Measurements from ENCODE around the gene PDE6A.

The PDE6A gene

DNA sequence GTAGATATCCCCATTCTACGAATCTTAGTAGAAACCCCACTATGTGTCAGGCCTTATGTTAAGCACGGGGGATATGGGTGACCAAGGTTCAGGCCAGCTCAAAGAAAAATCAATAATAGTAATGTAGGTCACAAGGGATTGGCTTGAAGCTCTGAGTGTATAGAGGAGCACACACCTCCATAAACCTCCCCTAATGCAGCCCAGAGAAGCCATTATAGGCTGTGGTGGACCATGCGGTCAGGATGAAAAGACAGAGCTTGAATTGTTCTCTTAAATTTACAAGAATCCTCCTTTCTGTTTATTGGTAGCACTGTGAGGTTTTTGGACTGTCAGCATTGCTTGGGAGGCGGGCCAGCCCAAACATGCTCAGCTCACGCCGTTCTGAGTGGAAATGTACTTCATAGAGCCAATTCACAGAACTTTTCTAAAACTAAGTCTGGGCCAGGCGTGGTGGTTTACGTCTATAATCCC is 9.1 kb downstream of the PDE6A start:
- intact Hi-C loops (cut with DNase I) = no loop called here
- DNase-seq = no peak

DNA sequence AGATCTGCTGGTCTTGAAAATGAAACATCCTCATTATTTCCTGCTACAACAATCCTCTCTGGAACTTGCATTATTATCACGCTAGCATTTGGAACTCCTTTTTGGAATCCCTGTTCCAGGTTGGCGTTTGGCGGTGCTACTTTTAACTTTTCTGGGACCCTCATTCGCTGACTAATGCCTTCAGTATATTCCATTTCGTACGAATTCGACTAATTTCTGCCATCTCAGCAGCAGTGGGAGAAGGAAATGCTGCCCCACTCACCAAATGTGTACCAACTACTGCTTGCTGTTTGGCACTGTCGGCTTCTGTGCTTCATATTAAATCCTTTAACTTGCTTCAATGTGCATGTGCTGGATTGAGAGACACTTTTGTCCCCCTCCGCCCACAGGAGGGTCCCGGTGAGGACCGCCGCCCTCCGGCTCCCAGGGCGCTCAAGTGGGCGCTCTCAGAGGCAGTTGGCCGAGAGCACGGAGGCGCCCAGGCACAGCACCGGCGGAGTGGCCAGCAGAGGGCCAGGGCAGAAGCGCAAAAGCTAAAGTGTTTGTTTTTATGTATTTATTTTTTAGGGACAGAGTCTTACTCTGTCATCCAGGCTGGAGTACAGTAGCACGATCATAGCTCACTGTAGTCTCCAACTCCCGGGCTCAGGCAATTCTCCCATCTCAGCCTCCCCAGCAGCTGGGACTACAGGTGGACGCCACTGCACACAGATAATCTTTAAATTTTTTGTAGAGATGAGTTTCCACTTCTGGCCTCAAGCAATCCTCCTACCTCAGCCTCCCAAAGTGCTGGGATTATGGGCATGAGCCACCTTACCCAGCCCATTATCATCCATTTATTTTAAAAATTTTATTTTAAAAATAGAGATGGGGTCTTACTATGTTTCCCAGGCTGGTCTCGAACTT is 11.9 kb downstream of the PDE6A start:
- peak in 2 of 42 donors; percentile 4 to 8 for DNase-seq

DNA sequence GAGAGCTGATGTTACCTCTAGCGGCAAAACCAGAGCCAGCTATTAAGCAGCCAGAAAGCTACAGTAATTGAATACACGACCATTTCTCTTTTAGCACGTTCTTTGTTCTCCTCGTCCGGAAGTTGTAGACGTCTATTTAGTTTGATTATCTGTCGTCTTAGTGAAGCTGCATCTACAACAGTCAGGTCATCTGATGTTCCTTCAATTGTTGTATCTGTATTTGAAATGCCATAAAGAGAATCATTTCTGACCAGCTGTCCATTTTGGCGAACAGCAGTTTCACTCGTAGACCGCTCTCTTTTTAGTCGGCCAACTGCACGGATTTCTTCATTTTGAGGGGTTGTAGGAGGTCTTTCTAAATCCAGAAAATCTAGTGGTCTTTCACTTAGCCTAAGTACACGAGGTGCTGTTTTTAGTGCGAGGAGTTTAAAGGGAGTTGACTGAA is 12.6 kb downstream of the PDE6A start:
- intact Hi-C loops (cut with DNase I) = no loop called here
- DNase-seq = no peak

More for the DNA sequence above, 11.9 kb downstream of the PDE6A start:
- intact Hi-C loops (cut with DNase I) = no loop called here

DNA sequence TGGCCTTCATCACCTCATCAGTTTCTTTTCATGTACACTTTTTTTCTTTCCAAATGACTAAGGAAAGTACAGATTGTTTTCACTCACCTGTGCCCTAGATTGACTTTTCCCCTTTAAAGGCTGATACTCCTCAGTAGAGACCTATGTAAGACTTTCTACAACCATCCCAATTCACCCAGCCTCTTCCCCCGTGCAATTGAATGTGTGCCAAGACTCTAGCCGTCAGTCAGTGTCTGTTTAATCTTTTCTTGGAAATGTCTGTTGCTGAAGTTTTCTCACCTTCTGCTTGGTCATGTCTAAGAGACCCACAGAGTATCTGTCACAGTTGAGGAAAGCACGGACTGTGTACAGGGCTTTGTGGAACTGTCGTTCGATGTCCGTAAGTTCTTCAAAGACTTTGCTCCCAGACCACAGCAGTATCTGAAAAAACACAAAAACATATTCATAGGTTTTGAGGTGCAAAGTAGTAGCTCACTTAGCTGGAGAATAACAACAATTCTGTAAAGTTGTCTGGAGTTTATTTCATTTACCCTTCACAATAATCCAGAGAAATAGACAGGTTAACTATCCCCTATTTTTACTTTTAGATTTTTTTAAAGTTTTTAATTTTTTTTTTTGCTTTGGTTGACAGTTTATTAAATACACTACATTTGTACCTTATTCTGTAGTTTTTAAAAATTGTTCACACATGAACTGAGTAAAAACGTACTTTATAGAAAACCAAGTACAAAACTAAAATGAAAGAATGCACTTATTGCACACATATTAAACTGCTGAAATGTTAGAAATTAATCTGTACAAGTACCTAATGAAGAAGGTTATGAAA is 13.6 kb downstream of the PDE6A start:
- DNase-seq = no peak
- intact Hi-C loops (cut with DNase I) = no loop called here

DNA sequence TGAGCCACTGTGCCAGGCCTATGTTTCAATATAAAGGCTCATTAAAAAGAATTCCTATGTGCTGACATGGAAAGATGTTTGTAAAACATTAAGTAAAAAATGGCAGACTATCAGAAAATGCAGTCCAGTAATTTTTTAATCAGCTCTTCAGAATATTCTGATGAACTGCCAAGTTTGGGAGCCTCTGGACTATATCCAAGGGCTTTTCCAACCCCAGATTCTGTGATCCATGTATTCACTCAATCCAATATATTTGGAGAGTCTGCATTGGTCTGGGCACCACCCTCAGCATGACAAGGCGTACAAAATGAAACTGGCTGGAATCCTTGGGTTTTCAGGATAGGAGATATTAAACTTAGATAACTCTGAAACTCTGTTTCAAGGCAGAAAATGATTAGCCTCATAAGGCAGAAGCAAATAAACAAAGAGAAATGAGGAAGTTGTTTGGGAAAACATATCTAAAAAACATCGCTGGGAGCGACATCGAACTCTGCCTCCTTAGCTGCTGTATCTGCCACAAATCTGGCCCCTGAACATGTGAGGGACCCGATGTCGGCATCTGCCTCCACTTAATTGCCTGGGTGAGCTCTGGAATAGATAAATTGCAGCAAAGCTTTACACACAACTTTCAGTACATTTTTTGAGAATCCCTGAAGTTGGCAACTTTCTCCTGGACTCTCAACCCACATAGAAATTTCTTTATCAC is 14.4 kb downstream of the PDE6A start:
- DNase-seq = no peak
- intact Hi-C loops (cut with DNase I) = no loop called here

DNA sequence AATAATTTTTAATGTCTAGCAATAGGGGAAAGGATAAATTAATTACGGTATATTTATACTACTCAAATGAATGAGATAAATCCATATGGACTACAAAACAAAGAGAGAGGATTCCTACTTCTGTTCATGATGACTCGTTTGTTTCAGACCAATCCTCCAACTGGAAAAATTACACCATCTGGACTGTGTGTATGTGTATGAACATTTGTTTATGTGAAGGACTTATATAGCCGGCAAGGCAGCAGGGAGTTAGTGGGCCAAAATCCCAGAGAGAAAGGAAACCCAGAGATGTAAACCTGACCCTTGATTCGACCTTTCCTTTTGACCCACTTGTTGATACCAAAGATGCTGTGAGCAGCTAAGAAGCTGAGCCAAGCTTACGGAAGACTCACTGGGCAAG is 20.1 kb downstream of the PDE6A start:
- DNase-seq = no peak
- intact Hi-C loops (cut with DNase I) = no loop called here

DNA sequence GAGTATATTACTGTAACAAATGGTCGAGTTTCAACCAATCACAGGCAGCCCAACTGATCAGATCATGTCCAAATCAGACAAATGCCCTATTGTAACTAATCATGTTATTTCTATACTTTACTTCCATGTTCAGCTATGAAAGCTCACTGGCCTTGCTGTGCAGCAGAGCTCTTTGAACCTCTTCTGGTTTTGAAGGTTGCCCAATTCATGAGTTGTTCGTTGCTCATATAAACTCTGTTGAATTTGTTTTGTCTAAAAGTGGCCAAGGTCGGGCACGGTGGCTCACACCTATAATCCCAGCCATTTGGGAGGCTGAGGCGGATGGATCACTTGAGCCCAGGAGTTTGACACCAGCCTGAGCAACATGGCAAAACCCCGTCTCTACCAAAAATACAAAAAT is 21.6 kb downstream of the PDE6A start:
- intact Hi-C loops (cut with DNase I) = no loop called here
- DNase-seq = no peak

DNA sequence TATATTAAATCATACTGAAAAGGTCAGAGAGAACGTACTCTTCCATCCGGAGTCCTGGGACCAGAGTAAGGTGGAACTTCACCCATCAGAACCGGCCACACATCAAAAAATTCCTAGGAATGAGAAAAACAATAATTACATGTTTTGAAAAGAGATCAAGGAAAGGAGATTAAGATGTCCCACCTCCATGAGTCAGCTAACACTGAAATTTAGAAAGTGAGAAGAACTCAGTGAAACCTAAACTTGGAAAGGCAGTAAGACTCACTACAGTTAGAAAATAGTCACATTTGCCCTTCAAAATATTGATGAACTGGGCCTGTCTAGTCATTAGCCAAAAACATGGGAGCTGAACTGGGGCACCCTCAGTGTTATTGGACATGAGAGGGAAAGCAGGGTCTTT is 23.0 kb downstream of the PDE6A start:
- intact Hi-C loops (cut with DNase I) = no loop called here
- DNase-seq = no peak

DNA sequence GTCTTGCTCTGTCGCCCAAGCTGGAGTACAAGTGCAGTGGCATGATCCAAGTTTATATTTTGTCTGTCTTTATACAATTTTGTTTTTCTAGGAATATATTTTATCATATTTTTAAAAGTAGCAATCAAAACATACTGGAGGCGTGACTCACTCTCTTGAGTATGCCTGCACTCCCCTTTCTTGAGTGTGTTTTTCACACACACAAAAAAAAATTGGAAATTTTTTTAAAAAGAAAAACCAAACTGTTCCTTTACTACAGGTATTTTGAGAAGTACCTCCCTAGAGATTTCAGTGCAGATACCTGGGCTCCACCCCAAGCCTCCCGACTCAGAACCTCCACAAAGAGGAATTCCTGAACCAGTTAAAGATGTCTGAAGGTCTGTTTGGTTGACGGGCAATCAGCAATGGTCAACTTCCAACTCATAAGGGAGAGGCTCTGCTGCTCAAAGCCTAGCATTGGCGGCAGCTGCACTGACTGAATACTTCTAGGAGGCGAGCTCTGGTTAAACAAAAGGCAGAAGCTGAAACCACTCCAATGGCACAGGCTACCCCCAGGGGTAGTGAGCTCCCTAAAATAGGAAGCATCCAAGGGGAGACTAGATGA is 27.4 kb downstream of the PDE6A start:
- intact Hi-C loops (cut with DNase I) = no loop called here
- no peak for DNase-seq

DNA sequence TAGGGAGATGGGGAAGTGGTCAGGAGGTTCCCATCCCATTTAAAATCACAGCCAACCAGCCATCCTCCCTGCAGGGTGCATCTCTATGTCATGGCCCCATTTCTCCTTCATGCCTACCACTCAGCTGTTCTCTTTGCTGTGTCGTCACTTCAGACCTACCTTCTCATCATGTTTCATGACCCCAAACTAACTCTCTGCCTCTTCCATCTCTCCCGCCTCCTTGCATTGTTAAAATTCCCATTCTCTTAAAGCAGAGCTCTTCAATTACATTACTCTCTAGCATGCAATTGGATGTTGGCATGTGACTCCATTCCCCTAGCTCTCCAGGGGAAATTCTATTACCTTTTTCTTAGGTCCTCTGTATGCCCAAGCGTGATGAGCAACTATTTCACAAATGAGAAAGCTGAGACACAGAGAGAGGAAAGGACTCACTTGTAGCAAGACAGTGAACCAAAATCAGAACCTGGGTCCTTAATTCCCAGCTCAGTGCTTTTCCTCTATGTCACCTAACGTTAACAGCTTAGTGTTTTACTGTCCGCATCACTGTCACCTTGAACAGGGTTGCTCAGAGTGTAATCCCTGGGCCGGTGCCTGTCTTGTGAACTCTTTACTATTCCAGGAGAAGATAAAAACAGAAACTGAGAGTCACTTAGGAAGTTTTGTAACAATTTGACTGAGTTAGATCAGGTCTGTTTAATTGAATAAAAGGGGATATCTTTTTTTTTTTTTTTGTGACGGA is 28.1 kb downstream of the PDE6A start:
- intact Hi-C loops (cut with DNase I) = no loop called here
- DNase-seq = no peak

DNA sequence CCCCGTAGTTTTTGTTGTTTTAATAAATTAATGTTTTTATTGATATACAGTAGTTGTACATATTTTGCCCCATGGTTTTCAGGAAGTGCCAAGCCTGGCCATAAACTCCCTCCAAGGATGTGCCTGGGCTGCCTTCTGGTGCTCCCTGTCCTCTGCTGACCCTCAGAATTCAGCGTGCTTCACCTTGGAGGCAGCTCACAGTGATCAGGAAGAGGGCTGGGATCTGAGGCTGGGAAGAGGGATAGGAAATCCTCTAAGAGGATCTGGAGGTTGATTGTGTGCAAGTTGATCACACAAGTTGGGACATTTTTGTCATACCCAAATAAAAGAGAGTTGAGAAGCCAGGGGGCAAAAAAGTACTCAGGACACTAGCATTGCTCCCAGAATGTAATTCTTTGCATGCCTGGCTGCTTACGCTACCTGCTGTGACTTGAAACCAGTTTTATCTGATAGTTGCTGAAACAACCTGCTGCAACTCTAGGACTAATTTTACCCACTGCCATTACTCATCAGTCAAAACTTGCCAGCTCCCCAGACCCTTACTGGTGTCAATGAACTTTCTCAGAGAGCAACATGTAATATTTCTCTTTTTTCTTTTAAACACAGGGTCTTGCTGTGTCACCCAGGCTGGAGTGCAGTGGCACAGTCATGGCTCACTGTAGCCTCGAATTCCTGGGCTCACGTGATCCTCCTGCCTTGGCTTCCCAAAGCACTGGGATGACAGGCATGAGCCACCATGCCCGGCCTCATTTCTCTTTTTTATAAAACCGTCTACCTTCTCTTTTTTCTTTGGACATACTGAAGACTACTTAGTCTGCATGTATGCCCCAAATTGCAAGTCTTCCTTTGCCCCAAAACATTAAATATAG is 29.0 kb downstream of the PDE6A start:
- intact Hi-C loops (cut with DNase I) = no loop called here

DNA sequence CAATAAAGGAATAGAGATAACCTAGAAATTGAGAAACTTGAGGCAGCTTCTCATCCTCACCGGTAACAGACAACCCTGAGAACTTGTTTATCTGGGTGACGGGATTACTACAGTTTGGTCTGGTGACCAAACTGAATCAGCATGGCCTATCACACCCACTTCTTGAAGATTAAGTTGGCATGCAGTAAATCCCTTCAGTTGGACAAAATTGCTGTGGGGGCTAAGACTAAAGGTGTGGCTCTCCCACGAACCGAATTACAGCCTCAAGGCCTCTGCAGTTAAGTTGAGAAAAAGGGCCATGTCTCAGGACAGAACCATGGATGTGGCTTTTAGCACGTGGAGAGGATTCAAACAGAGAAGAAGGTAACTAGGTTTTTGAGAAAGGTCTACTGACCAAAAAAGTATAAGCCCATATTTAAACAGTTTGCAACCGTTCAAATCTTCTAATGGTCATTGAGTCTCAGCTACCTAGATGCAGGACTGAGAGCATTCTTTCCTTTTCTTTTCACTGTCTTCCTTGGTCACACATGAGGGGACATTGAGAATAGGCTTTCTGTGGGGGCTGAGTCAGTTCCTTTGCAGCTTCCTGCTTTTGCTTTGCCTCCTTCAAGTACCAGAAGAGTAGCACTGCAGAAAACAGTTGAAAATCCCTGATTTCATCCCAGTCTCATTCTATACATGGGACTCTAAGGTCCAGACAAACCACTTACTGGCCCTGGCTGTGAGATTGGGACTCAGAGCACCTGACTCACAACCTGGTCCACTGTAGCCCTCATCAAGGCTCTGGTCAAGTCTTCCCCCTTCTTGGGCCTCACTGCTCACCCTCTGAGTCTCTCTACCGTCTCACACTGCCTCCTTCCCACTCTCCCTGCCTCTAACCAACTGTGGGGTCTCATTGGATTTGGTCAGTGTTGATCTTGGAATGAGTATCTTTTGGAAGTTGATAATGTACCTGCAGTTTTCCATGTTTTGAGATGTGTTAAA is 30.9 kb downstream of the PDE6A start:
- intact Hi-C loops (cut with DNase I) = no loop called here
- no peak for DNase-seq

More for the DNA sequence above, 29.0 kb downstream of the PDE6A start:
- no peak for DNase-seq

DNA sequence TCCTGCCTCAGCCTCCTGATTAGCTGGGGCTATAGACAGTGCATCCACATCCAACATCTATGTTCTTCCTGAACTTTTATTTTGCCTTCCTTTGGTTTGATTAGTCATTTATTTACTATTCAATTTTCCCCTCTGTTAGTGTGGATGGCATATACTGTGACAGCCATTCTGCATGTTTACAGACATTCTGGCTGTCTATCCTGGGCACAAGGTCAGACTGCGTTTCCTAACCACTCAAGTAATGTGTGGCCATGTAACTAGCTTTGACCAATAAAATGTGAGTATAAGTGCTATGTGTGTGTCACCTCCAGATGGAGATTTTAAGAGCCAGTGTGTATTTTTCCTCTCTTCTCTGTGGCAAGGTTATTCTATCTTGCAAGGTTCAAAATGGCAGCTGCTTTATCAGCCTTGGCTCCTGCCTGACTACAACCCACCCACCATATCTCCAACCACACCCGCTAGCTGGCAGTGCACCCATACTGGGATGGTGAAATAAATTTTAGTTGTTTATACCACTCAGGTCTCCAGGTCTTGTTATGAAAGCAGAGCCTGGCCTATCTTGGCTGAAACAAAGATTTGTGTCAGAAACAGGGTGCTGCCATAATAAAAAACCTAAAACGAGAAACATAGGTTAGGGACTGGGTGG is 32.2 kb downstream of the PDE6A start:
- intact Hi-C loops (cut with DNase I) = no loop called here
- no peak for DNase-seq

DNA sequence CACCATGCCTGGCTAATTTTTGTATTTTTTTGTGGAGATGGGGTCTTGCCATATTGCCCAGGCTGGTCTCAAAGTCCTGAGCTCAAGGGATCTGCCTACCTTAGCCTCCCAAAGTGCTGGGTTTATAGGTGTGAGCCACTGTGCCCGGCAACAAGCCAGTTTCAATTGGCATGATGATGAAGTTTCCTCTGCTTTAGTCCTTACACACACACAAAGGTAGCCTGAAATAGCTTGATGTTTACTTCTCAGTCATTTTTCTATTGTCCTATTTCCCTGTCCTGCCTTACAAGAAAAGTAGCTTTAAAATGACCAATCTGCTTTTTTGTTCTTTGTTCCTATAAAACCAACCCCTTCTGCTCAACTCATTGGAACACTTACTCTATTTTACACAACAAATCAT is 33.6 kb downstream of the PDE6A start:
- intact Hi-C loops (cut with DNase I) = no loop called here
- DNase-seq = no peak

DNA sequence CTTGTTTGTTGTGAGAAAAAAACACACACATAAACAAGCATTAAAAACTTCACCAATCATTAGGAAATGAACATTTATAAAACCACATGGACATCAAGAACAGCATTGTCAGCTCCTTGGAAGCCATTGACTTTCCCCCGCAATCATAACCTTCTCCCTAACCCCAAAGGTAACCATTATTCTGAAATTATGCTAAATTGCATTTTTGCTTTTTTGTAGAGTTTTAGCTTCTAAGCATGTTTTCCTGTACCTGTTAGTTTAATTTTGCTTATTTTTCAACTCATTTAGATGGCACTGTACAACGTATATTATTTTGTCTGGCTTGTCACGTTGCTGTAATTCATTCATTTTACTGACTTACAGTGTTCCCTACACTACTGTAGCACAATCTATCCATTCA is 36.8 kb downstream of the PDE6A start:
- DNase-seq = no peak
- intact Hi-C loops (cut with DNase I) = no loop called here

DNA sequence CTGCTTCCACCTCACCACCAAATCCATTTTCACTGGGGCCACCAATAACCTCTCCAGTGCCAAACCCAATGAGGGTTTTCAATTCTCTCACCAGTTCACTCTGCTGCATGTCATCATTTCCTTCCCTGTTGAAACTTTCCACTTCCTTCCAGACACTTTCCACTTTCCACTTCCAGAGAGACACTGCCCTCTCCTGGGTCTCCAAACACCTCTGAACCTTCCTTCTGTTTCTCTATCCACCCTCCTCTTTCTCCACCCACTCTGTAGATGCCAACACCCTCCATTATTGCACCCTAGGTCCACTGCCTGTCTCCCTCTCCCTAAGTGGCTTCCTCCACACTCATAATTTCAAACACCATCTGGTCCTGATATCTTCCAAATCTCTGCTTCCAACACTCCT is 39.6 kb downstream of the PDE6A start:
- DNase-seq = no peak

More for the DNA sequence above, 39.6 kb downstream of the PDE6A start:
- intact Hi-C loops (cut with DNase I) = no loop called here

Measured in head of caudate nucleus (tissue), 42 donors.